ENCODE results near the gene SDF4. TPM values are rescaled to one million over a fixed set of nuclear protein-coding genes. Genes with fewer than 3 reads are reported as not detected.

SDF4 gene
- total RNA-seq (2014; rRNA removed; shearing (Covaris generic)): 51.6 and 62.6 TPM in 2 replicates
- 45.0 and 49.2 TPM in 2 replicates for polyA plus RNA-seq (2016; fragmentation: Nextera tagmentation; extraction: Ambion mirVana)
- long read RNA-seq, transcript SDF4-202 (7 exons, 1,956 nt): major isoform, 44 of 56 reads
- long read RNA-seq, partial matches to known transcripts: 8 of 56 reads
- long read RNA-seq, other reads (novel, unspliced or antisense): 2 of 56 reads

DNA sequence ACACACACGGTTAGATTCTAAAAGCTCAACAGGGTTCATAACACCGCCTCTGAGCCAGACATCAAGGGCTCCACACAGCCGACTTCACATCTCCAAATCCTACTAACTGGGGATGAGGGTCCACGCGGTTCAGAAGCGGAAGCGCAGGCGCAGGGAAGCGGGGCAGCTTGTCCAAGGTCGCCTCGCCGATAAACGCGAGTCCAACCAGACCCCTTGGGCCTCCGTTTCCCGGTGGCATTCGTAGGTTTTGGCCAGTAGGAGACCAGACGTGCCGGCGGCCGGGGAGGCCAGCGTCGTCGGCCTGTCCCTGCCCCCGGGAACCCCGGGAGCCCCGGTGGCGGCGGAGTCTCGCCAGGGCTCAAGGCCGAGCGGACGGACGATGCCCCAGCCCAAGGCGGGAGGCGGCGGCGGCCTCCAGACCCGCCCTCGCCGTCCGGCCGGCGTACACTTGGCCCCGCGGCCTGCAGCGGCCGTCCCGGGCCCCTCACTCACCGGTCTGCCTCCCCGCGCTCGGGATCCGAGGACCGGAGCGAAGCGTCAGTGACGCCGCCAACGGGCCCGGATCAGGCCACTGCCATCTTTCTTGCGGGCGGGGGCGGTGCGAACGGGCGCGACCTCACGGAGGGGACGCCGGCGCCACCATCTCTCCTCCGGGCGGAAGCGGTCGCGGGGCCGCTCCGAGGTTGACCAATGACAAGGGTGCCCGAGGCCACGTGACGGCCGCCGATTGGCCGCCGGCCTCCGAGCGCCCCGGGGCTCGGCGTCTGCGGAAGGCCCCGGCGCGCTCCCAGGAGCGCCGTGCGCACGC, at the start of gene SDF4:
Gene SDF4 (minus strand): TSS at position 602 of the 808 bp plus-strand sequence. CDS start 3,229 bp downstream, outside the sequence.
- Histone ChIP-seq H4K20me1 (replicated peaks; ENCODE audit: insufficient read depth) (peaks cover 8% of the 10 kb centered on the region), H3K27me3 (ENCODE audit: insufficient read depth) (no peaks in the 10 kb centered on the region), H3K4me3 (peak within 1 kb of the TSS; percentile 93), H3K4me1 (ENCODE audit: insufficient read depth) (peaks cover 6% of the 10 kb centered on the region), H3K79me2 (replicated peaks; ENCODE audit: insufficient read depth) (peaks cover 40% of the 10 kb centered on the region), H3K36me3 (ENCODE audit: insufficient read depth) (no peaks in the 10 kb centered on the region), H3F3A (replicated peaks; ENCODE audit: low read depth) (peaks cover 10% of the 10 kb centered on the region; the same call in 1 of the 2 replicates), H3K27ac (ENCODE audit: low read depth) (0 out of 2 replicates have a peak within 1 kb of the TSS, but pooled peaks have one; percentile 55), H3K9me2 (ENCODE audit: insufficient read depth) (no peaks in the 10 kb centered on the region), H3K4me2 (peak within 1 kb of the TSS; percentile 95), H2AFZ (peak within 1 kb of the TSS; percentile 52; the same call in 1 of the 2 replicates)
- peak within 1 kb of the TSS; percentile 89 for H3K27ac Mint-ChIP-seq
- H3K4me1 Mint-ChIP-seq: peaks cover 18% of the 10 kb centered on the region
- H3K27me3 Mint-ChIP-seq (ENCODE audit: insufficient read depth, low read depth, poor library complexity): peaks cover 13% of the 10 kb centered on the region
- TF ChIP-seq, protein P1, sequence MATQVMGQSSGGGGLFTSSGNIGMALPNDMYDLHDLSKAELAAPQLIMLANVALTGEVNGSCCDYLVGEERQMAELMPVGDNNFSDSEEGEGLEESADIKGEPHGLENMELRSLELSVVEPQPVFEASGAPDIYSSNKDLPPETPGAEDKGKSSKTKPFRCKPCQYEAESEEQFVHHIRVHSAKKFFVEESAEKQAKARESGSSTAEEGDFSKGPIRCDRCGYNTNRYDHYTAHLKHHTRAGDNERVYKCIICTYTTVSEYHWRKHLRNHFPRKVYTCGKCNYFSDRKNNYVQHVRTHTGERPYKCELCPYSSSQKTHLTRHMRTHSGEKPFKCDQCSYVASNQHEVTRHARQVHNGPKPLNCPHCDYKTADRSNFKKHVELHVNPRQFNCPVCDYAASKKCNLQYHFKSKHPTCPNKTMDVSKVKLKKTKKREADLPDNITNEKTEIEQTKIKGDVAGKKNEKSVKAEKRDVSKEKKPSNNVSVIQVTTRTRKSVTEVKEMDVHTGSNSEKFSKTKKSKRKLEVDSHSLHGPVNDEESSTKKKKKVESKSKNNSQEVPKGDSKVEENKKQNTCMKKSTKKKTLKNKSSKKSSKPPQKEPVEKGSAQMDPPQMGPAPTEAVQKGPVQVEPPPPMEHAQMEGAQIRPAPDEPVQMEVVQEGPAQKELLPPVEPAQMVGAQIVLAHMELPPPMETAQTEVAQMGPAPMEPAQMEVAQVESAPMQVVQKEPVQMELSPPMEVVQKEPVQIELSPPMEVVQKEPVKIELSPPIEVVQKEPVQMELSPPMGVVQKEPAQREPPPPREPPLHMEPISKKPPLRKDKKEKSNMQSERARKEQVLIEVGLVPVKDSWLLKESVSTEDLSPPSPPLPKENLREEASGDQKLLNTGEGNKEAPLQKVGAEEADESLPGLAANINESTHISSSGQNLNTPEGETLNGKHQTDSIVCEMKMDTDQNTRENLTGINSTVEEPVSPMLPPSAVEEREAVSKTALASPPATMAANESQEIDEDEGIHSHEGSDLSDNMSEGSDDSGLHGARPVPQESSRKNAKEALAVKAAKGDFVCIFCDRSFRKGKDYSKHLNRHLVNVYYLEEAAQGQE (IDR thresholded peaks at IDR 0.05; ENCODE audit: unreplicated experiment): no peak
- TF ChIP-seq CREB1 (CRISPR knock-in tag; IDR thresholded peaks at IDR 0.05; ENCODE audit: low read depth): peak; percentile 81
- TF ChIP-seq POLR2AphosphoS5 (IDR thresholded peaks at IDR 0.05; ENCODE audit: low read depth): peak; percentile 73
- peak; percentile 84 for TF ChIP-seq ETS1 (IDR thresholded peaks at IDR 0.05)
- no peak for TF ChIP-seq ZNF462 (CRISPR knock-in tag; IDR thresholded peaks at IDR 0.05)
- peaks cover 23% of the 10 kb centered on the region for H3K36me3 Mint-ChIP-seq (ENCODE audit: low read depth)
- H3K9me3 Mint-ChIP-seq: peaks cover 10% of the 10 kb centered on the region
- DNase-seq (ENCODE audit: low spot score) (peak; percentile 97), ATAC-seq (peak; percentile 87)
- H3K4me3 Mint-ChIP-seq: peak within 1 kb of the TSS; percentile 94
